GM19372 (cell line): Measurements from ENCODE around the gene ANKRD1.

Source experiments
- ATAC-seq: cut with Tn5 transposase; IDR thresholded peaks from one replicate; pipeline ENCODE4 v1.9.1; 2021; ENCODE audit warnings: mild to moderate bottlenecking, low read depth, moderate library complexity; ENCODE audit not compliant: unreplicated experiment

ANKRD1 gene

DNA sequence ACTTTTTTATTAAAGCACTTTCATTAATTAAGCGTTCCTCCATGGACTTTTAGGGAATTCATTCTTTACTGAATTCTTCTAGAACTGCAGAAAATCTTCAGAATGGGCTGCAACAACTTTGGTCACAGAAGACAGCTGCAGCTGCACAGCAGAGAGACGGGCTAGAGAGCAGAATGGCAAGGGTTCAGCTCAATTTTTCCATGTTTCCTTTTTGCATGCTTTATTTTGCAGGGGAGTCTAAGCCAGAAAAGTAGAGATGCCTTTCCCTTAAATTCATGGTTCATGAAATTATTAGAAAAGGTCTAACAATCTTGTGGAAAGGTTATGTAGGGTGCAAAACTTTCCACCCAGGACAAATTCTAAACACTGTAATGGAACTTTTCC, 15.4 kb upstream of the ANKRD1 start:
- no peak for ATAC-seq

DNA sequence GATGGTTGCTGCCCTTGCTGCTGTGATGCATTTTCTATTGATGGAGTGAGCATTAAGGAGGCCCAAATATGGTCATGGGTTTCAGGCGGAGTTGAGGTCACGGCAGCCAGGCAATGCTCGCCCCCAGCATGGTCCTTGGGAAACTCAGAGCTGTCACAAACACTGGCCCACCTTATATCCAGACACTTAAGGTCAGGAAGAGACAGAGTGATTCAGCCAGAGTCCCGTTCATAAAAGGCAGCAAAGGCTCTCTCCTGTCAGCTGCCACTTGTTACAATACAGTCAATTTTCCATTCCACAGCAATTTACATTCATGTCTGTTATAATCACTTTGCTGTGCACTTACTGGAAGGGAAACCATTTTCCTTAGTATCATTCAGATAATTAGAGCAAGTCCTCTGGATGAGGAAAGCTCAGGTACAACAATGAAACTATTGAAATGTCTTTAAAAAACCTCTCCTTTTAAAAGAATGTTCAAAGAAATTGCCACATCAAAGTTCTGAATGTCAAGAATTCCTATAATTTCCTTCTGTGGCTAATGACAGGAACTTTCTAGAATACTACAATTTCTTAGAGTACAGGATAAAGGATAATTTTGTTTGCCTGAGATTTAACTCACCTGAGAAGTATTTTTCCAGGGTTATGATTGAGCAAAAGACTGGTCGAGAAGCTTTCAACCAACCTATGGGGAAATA, 14.8 kb upstream of the ANKRD1 start:
- no peak for ATAC-seq

DNA sequence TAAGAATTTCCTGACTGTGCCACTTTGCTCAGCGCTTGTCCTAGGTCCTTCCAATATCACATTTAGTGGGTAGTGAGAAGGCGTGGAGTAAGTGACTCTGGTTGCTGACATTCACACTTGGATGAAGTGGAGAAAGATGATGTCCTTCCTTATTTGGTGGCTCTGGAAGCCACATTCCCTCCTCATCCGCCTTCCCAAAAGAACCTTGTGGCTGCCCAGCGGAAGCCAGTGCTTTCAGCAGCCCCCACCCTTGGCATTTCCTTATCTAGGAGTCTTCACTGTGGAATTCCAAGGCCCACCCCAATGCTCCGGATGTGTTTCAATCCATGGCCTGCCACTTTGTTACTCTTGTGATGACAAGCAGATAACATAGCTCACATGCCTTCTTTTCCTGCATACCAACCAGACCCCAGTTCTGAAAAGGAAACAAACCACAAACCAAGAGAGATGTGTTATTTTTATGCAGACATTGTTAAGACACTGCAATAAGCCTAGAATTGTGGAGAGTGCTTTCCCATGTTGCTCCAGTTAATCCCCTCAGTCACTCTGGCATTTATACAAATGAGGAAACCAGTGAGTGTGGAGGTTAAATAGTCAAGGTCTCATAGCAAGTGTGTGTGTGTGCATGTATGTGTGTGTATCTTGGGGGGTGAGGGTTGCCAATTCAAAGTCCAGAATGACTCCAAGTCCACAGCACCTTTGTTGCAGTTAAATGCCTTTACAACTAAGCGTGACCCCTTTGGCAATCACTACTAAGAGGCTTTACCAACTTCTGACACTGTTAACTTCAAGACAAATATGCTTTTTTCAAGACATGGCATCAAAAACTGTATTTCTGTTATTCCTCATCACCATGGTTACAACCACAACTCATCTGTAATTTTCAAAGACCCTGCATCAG, 10.3 kb upstream of the ANKRD1 start:
- ATAC-seq = no peak

DNA sequence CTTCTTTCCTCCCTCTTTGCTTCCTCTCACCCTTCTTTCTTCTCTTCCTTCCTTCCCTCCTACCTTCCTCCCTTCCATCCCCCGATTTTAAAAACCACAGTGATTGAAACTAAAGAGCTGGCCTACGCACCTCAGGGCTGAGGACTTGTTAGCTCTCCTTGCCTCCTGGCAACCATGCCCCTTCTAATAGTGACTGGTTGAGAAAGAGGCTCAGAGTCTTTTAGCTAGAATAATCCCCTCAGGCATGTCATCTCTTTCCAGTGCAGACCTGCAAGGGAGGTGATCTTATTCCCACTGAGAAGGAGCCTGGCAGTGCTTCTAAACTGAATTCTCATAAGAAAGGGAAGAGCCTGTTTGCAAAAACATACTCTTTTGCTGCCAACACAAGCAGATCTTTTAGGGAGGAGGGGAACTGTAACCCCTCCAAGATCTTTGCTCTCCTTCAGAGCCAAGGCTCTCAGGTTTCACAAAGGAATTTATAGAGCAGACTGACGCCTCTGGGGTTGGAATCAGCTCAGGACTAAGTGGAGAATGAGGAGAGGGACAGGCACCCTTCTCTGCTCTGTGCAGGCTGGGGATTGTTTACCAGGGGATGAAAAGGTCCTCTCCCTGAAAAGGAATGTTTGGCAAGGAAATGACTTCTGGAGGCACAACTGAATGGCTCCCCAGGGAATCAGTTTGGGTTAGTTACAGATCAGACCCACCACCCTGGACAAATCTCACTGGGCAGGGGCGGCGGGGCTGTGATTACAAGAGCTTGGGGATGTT, 9.4 kb upstream of the ANKRD1 start:
- ATAC-seq = no peak

DNA sequence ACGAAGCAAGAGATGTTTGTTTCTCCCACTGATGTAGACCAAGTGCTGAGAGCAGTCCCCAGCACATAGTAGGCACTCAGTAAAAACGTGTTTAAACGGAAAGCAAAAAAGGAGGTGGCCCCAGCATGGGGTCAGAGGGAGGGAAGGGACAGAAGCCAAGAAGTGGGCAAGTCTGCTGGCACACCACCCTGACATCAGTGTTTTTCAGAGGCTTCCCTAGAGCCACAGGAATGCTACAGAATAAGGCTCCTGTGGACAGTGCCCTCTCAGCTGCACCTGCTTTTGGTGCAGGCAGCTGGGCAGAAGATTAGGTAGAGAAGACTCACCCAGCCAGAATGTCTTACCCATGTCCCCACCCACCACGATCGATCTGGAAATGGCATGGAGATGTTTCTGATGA, 8.3 kb upstream of the ANKRD1 start:
- ATAC-seq = no peak

DNA sequence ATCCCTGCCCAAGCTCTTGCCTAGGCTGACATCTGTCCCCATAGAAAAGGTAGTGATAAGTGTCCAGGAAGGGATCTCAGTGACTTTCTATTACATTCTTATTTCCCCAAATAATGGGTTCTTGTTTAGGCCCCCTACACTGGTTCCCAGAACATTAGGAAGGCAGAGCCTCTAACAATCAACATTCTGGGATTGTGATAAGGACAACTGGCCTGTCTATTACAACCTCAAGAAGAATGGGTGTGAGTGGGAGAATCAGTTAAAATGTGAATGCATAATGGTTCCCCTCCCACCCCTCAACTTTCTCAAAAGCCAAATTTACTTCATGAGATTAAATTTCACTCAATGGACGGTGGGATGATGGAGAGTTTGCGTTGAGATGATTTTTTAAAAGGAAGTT, 6.4 kb upstream of the ANKRD1 start:
- ATAC-seq = no peak

DNA sequence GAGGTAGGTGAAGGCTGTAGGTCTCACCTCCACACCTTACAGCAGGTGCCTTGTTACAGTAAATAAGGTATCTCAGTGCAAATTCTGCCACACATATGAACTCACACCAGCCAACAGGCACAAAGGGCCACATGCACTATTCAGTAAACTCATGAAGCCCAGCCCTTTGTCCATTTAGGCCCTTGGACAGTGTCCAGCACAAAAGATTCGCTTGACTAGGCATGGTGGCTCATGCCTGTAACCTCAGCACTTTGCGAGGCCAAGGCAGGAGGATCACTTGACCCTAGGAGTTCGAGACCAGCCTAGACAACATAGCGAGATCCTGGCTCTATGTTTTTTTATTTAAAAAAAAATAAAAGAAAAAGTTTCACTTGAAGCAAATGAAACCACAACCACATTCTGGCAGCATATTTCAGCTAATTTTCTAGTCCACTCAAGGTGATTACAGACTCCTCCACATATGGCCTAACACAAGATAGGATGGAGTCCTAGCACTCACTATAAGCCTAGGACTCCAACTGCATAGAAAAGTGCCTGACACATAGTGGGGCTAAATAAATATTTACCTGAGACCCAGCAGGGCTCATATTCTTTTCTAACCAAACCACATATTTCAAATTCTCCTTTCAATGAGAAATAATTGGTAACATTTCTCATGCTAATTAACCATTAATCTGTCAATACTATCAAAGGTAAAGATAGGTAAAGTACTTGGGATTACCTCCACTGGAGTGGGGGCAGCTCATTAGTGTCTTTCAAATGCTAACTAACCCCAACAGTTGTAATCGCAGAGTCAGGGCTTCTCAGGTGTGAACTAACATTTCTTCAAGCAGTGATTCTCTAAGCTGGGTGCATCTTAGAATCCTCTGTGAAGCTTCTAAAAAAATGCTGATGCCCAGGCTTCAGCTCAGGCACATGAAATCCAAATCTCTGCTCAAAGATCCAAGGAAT, 4.5 kb upstream of the ANKRD1 start:
- no peak for ATAC-seq

DNA sequence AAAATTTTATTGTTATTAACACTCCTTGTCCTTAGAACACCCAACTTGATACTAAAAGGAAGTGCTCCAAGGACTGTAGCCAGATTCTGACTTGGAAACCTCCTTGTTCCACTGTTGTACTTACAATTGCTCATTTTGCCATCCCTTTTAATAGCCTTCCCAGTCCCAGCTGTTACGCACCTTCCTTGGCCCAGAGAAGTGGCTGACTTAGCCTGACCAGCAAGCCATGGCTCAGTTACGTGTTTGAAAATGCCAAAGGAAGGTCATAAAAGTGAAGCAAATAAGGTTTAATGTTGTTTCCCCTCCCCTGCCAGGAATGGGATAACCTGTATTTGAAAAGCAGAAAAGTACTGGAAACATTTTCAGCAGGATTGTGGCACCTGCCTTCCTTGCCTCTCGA, 3.7 kb upstream of the ANKRD1 start:
- ATAC-seq = no peak

DNA sequence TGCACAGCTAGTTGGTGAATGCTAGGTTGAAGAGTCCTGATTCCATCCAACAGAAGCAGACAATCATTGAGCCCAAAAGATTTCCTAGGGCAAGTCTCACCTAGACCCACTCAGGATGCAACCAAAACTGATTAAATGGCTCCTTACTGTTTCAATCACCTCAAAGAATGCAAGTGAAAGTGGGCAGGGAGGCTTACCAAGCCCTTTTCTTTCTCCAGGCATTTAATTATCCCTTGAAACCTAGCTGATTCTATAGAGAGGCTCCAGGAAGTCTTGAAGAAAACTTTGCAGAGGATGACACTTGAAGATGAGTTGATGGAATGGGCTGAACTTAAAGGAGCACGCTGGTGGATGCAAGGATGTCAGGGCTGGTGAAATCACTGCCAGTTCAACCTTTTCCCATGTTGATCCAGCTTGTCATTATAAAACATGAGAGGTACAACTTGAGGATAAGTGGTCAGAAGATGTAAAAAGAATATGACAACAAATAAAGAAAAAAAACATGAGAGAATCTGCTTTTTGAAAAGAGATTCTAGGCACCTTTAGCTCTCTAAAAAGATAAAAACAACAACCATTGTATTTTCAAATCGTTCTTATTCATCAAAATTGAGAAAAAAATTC, 2.3 kb upstream of the ANKRD1 start:
- ATAC-seq = no peak

DNA sequence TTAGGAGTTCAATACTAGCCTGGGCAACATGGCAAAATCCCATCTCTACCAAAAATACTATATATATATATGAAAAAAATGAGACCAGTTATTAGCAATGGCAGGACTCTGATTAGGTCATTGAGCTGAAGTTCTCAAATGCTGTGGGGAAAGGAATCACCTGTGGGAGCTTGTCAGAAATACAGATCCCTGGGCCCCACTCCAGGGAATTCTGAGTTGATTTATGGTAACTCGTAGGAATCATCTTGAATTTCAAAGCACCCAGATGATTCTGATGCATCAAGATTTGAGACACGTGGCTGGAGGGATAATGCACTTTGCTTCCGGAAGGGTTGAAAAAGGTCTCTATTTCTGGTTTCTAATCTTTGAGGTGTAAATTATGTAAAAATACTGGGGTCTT, 1.0 kb upstream of the ANKRD1 start:
- no peak for ATAC-seq

DNA sequence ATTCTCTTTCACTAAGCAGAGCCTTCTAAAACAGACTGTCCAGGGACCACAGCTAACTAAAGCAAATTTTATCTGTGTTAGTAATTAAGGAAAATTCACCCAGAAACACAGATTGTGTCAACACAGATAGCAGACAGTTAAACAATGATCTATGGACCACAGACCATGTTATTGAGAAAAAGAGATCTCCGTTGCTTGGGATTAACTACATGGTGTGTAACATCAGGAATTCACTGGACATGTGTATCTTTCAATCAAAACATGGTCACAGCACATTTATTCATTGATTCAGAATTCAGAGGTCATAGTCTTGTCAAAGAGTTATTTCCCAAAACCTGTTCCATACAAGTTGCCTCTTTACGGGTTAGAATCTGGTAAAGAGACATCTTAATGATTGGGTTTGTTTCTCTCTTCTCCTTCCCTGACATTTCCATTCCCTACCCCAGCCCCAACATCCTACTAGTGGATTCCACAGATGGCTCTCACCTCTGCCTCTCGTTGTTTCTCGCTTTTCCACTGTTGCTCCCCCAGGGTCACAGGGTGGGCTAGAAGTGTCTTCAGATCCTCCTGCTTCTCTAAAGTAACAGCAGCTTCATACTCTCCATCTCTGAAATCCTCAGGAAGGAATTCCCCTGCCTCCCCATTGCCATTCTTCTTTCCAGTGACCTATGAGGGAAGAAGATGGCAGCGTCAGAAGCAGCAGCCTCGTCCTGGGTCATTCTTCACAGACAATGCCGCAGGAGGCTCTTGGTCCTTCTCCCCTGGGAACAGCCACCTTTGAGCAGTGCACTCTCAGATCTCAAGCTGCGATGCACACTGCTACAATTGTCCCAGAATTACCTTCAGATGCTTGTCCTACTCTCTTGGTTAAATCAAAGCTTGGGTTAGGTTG, 958 bp downstream of the ANKRD1 start:
- no peak for ATAC-seq

DNA sequence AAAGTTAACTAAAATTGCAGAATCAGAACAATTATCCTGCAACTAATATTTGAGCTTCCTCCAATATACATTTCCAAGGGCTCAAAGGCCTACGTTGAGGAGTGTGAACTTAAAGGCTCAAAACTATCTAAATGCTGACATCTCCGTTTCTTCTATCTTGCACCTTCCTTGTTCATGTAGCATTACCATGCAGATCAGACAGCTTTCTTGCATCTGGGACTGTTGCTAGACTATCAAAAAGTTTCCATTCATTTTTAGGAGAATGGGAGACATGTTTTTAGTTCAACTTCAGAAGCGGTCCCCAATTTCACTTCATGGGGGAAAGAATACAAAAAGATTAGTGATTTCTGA, 2.9 kb downstream of the ANKRD1 start:
- no peak for ATAC-seq

DNA sequence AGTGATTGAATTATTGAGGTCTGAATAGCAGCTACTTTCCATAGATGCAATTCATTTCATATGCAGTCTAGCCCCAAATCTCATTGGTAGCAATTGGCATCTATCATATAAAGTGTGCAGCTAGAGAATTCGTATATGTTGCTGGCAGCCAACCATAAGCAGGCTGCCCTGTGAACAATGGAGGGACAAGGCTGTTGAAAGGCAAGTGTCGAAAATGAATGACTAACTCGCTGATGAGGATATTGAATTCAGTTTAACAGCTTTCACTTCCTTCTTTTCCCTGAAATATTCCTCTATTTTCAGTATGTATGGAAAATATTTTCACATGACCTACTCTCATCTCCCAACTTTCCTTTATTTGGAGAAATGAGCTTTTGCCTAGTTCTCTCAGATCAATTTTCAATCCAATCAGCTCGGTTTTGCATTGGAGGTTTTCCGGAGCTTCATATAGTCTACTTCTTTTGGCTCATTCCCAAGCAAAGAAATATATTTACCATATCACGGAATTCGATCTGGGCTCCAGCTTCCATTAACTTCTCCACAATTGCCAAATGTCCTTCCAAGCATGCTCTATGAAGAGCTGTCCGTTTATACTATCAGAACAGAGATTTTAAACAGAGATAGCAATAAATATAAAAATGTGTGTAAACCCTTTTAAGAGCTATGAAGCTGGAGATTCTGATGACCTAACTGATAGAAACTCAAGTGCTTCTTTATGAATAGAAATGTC, 3.5 kb downstream of the ANKRD1 start:
- ATAC-seq = no peak

DNA sequence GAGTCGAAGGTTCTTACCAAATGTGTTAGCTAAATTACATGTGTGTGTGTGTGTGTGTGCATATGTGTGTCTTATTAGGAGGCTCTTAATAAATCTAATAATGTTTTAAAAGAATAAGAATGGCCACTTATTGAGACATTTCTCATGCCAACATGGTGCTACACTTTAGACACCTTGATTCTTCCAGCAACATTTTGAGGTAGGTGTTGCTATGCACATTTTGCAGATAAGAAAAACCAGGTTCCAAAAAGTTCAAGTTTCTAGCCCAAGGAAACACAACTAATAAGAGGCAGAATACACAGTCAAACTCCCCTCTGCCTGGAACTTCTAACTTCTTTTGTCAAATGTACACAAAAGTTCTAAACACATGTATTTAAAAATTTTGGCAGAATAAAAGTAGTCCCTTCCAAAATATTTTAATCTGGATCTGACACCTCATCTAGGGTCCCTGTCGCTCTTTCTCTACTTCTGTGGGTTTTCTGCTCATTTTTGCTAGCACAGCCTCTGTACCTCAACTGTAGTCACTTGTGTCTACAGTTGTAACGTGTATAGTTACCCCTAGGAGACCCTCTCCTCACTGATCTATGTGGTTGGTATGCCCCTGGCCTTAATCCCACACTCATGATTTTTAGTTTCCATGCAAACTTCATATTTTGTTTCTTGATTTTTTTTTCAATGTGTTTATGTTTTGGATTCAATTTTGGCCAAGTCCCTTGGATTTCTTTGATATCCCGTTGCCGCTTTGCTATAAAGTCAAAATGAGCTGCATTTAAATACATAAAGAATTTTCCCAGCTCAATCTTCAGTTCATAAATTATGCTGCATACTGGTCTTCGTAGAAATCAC, 4.3 kb downstream of the ANKRD1 start:
- ATAC-seq = no peak

DNA sequence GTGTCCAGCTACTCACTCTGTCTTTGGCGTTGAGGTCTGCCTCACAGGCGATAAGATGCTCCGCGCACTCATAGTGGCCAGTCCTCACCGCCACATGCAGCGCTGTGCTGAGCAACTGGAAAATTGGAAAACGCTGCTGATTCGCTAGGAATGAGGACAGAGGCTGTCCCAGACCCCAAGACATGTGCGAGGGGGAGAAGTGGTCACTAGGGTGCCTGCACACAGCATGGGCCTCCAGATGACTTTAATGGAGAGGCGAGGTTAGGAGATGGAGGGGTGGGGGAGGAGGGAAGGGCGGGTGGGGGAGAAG, 5.2 kb downstream of the ANKRD1 start:
- no peak for ATAC-seq

DNA sequence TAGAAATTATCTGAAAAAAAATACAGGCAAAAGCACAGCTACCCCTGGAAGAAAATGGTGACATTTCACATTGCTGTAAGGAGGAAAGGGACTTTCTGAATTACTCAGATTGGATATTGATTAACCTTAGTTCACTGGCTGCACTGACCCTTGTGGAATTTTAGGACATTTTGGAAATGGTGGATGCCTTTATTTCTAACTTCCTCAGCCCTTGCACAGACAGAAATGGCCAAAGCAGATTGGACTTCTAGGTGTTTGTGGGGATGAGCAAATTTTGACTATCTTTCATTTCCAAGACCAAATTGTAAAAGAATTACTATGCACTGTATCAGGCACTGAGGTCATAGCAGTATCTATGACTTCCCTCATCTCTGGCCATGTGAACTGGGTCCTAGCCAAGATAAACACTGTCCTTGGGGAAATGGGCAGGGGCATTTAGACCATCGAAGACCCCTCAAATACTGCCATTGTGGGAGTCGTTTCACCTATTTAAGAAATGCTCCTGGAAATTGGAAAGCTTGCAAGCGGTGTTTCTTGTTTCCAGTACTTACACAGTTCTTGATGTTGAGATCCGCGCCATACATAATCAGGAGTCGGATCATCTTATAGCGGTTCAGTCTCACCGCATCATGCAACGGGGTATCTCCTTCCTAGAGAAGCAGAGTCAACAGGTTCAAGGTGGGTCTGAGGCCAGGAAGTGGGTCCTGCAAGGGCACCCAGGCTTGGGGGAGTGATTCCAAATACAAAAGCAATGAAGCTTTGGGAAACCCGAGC, 5.7 kb downstream of the ANKRD1 start:
- no peak for ATAC-seq
